Stimulated activated CD4-positive, alpha-beta T cell treated with anti-CD3 and anti-CD28 coated beads, TNF-alpha, amount 100 ng/mL, for 1 hour (primary cell): ENCODE results near the gene OR6K6.

Experiments
- DNase-seq, 3 donors: peaks; one replicate each; pipeline ENCODE4 v3.0.0-alpha.2; 2020; ENCODE audit warnings: low read depth in 3 of 3, low spot score in 1 of 3

OR6K6 gene, protein sequence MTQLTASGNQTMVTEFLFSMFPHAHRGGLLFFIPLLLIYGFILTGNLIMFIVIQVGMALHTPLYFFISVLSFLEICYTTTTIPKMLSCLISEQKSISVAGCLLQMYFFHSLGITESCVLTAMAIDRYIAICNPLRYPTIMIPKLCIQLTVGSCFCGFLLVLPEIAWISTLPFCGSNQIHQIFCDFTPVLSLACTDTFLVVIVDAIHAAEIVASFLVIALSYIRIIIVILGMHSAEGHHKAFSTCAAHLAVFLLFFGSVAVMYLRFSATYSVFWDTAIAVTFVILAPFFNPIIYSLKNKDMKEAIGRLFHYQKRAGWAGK

DNA sequence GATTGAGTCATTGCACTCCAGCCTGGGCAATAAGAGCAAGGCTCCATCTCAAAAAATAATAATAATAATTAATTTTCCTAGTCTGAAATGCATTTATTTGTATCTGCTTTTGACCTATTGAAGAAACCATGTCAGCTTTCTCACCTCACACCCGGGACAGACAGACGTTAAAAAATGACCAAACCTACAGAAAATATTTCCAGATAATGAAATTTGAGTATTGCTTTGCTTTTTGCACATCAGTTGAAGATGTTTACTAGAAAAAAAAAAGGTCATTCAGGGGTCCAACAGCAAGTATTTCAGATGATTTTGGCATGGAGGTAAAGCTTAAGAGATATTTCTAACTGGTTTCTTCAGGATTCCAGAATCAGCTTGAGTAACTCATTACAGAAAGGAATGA is at the start of gene OR6K6:
Gene OR6K6, plus strand, starts transcription at position 301 of the 400 bp plus-strand sequence. CDS start 168 bp downstream, outside the sequence.
- DNase-seq, result no peak

GRCh38 chr1:158706096-158706495 is 48.4 kb upstream of the OR6K6 start:
- DNase-seq, result no peak

DNA sequence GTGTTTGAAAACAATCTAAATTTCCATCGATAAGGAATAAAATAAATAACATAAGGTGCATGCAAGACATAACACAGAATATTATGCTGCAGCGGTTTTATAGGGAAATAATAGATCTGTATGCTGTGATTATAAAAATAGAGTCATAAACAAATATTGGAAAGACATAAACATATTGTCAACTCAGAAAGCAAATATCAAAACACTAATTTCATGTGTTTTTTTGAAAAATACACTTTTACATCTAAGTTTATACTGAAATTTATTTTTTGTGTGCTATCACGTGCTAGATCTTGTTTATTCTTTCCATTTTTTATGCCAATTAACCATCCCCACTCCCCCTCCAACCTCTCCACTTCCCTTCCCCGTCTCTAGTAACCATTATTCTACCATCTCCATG is 43.4 kb upstream of the OR6K6 start:
- no peak for DNase-seq

- no peak for DNase-seq
These were observed 39.8 kb upstream of the OR6K6 start for GRCh38 chr1:158714754-158715153.

DNA sequence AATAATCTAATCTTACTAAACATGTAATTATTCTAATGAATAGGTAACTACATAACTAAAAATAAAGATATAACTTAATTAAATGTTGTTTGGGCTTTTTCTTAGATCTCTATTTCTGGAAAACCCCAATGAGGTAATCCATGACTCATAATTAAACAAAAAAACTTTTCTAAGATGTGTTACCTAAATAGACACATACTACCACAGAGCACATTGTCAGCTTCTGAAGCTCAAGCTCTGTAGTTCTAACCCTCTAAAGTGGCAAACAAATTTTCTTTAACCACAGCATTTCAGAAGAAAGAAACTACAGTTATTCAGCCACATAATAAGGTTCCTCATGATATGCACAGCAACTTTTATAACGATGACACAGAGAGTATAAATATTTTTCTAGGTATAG is 38.2 kb upstream of the OR6K6 start:
- DNase-seq, result no peak

- DNase-seq, result no peak
These were observed 37.2 kb upstream of the OR6K6 start for GRCh38 chr1:158717344-158717743.

- DNase-seq, result no peak
These were observed 34.9 kb upstream of the OR6K6 start for GRCh38 chr1:158719664-158720063.

DNA sequence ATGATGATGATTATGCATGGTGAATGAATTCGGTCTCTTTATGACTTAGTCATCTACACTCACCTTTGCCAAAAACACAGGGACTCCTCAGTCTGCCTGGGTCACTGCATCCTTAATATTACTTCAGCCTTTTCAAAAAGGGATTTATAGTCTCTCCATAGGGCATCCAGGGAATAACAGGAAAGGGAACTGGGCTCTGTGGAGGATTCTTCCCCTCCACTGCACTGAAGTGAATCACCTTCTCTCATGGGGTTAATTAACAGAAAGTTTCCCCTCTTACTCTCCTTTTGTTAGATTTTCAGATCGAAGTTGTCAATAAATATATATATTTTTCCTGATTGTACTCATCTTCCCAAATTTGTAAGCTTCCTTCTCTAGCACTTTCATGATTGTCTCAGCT is 33.9 kb upstream of the OR6K6 start, which contains the start of gene OR6K3:
Gene OR6K3, minus strand, starts transcription at position 101 of the 400 bp plus-strand sequence. CDS start 2,605 bp downstream, outside the sequence.
- no peak for DNase-seq

DNA sequence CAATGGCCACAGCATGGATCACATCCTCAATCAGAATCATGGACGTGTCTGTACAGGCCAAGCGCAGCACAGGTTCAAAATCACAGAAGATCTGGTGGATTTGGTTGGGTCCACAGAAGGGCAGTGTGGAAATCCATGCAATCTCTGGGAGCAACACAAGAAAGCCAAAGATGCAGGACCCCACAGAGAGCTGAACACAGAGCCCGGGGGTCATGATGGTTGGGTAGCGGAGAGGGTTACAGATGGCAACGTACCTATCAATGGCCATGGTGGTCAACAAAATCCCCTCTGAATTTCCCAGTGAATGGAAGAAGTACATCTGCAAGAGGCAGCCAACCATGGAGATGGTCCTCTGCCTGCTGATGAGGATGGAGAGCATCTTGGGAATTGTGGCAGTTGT is 30.1 kb upstream of the OR6K6 start:
- DNase-seq, result no peak

GRCh38 chr1:158728510-158729225 is 25.9 kb upstream of the OR6K6 start:
- no peak for DNase-seq

DNA sequence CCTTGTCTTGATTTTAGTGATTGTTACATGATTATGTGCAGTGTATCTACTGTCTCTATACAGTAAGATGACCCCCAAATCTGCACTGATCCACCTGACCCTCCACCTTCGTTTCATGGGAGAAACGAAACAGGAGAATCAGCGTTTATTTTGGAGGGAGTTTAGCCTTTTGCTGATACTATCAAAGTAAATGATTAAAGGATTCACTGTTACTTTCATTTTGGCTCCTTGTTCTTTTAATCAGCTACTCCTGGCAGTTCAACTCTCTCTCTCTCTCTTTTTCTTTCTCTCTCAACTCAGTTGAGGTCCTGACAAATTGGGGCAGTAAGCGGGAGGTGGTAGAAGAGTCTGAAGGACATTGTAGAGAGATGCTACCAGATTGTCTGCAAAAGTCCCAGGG is 24.1 kb upstream of the OR6K6 start:
- DNase-seq, result no peak

GRCh38 chr1:158731707-158732106 is 22.8 kb upstream of the OR6K6 start:
- no peak for DNase-seq

DNA sequence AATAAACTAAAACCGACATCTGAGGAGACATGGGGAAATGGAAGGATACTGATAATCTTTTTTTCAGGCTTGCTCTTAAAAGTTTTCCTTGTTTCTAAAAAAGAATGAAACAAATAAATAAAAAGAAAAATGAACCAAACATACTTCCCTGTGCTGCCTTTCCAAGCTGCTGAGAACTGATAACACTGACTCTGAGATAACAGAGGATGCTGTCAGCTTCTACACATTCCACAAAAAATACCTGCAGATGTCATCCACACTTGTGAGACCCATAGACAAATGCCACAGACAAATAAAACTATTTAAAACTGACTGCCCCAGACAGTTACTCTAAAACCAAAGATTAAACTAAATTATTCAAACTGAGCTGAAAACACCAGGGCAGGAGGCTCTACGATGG is 22.0 kb upstream of the OR6K6 start:
- no peak for DNase-seq

DNA sequence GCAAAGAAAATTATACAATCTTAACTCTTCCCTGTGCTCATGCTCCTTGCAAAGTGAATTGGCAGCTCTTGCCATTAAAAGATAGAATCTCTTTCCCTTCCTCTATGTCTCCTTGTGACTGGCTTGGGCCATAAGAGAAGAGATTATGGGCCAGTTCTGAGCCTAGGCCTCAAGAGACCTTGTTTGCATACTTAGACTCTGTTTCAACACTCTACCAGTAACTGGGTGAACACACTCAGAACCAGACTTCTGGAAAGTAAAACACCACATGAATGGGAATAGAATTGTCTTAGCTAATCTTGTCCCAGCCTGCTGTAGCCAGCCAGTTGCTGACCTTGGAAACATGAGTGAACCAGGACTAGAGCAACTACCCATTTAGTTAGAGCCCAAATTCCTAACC is 18.7 kb upstream of the OR6K6 start:
- no peak for DNase-seq

- no peak for DNase-seq
These were observed 2.3 kb upstream of the OR6K6 start for GRCh38 chr1:158752155-158752712.

DNA sequence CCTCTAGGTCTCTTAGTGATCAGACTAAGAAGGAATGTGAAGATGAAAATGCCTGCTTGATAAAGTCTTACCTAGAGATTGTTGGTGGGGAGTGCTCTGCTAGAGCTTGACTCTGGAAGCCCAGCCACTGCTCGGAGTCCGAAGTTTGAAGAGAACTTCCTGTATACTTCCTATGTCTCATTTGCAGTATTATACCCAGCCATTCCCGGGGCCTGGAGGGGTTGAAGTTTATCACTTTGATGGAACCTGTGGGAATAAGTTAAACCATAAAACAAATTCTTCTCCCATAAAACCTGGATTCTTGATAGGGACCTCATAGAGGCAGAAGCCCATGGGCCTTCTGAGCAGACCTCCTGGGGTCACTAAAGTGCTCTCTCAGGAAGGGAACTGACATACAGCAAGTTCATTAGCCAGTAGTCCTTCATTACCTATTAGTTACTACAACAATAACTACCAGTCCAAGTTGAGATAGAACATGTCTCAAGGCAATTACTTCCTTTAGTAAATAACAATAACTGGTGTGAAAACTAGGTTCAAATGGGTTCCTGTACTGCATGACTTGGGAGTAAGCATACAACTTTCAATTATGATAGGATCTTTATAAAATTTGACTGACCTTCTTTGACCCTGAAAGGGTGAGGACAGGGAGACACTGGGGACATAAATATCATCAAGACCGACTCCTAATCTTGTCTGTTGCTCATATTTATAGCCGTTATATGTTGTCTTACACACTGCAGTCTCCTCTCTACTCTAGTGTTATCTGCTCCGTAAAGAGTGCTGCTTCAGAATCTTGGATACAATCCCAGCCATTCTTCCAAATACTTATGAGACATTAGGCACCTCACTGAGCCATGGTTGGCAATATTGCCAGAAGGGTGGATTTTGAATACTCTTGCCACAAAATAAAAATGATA is 17.7 kb downstream of the OR6K6 start, which contains the start of gene OR6N1:
Gene OR6N1, minus strand, starts transcription at position 246 of the 917 bp plus-strand sequence. CDS start 5,513 bp downstream, outside the sequence.
- no peak for DNase-seq

DNA sequence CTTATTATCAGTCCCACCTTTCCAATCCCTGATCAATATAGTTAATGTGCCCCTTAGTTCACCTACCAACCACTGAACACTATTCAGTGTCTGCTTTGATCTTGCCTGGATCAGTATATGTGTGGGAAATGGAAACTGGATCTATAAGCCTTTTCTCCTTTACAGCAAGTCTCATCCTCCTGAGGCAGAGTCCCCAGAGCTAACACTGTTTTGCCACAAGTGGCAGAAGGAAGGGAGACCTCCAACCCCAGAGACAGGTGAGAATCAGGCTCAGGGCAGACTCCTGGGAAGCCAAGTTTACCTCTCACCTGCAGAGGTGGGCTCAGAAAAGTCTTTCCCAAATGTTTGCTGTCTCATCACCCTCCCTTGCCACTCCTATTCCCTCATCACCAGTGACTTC is 26.6 kb downstream of the OR6K6 start, which contains the start of gene OR6N2:
Gene OR6N2, minus strand, starts transcription at position 101 of the 400 bp plus-strand sequence. CDS start 3,569 bp downstream, outside the sequence.
- no peak for DNase-seq

- DNase-seq, result peak in 2 of 3 donors; percentile 3 to 15
These were observed 39.1 kb downstream of the OR6K6 start for GRCh38 chr1:158793604-158794003.

GRCh38 chr1:158794247-158794646 is 39.7 kb downstream of the OR6K6 start:
- no peak for DNase-seq

DNA sequence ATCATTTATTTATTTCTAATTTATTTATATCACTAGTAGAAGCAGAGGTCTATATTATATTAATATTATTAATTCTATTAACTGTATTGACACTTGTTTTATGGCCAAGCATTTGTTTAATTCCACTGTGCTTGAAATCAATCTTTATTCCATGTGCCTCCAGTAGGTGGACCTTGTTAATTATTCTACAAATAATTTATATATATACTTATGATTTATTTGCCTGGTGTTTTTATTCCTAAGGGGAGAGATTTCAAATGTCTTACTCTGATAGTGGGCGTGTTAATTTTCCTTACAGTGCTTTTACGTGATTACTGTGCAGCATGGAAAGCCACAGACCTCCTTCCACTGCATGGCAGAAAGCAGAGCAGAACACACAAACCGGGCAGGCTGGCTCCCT is 44.0 kb downstream of the OR6K6 start:
- DNase-seq, result no peak

- no peak for DNase-seq
These were observed 45.2 kb downstream of the OR6K6 start for GRCh38 chr1:158799689-158800088.
